Activated T-helper 1 cell treated with anti-CD3 and anti-CD28 coated beads, Interleukin-12 subunit alpha, Interleukin-12 subunit beta, Interleukin-2, Interleukin-4 antibody, amounts not matched to agents 30 ng/mL and 10 ng/mL and 1 ng/mL, durations not matched to agents 14 hours and 24 hours and 36 hours (primary cell): ENCODE data around the gene SPATA21. TPM values are rescaled to one million over a fixed set of nuclear protein-coding genes. Genes with fewer than 3 reads are reported as not detected.
A peak's percentile ranks its signal among the peaks of the same experiment; 100 is the strongest.
"Not testable (repeated sequence)": the region's sequence is repeated elsewhere in the genome, so short reads cannot be mapped to it uniquely, and the experiment has no call there.

Experiments
- DNase-seq: peaks from one replicate; pipeline ENCODE4 v3.0.0; 2021; ENCODE audit warnings: low spot score
- H3K27ac Mint-ChIP-seq: one replicate; pipeline ENCODE4 v1.8.0; 2021; ENCODE audit warnings: mild to moderate bottlenecking, mixed read lengths
- H3K27me3 Mint-ChIP-seq: one replicate; pipeline ENCODE4 v1.8.0; 2022; ENCODE audit warnings: mild to moderate bottlenecking, moderate library complexity, mixed read lengths; ENCODE audit not compliant: insufficient read depth
- H3K36me3 Mint-ChIP-seq: one replicate; pipeline ENCODE4 v1.8.0; 2021; ENCODE audit warnings: low read depth, mixed read lengths
- H3K4me1 Mint-ChIP-seq: one replicate; pipeline ENCODE4 v1.8.0; 2021; ENCODE audit warnings: low read depth, mixed read lengths
- H3K4me3 Mint-ChIP-seq: one replicate; pipeline ENCODE4 v1.8.0; 2021; ENCODE audit warnings: mild to moderate bottlenecking, moderate library complexity, mixed read lengths
- H3K9me3 Mint-ChIP-seq: one replicate; pipeline ENCODE4 v1.8.0; 2021; ENCODE audit warnings: mixed read lengths
- intact Hi-C: fragments of 100-400 bp; cut with micrococcal nuclease; formaldehyde crosslinking; loops from one replicate; pipeline ENCODE4 v1.15.1; 2024
- total RNA-seq: library from RNA; stranded (reverse); gene quantifications from 2 replicates; pipeline ENCODE4 v1.2.3, GENCODE V29; 2022

SPATA21 gene
- total RNA-seq, 1 donor from 2014 or later, result not detected

DNA sequence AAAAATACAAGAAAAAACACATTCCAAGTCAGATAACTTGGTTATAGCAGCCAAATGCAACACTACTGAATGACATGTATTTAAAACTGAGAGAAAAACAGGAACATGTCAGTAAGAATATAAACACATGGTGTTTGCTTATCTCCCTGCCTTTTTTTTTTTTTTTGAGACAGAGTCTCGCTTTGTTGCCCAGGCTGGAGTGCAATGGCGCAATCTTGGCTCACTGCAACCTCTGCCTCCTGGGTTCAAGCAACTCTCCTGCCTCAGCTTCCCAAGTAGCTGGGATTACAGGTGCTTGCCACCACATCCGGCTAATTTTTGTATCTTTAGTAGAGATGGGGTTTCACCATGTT, 72.1 kb downstream of the SPATA21 start:
- not testable (repeated sequence) for H3K27ac Mint-ChIP-seq, H3K4me3 Mint-ChIP-seq
- intact Hi-C loops, result loop anchor here (5.0 kb wide), 3 partner anchors 132 to 687 kb away; partner anchors contain the start of genes RNU1-1 and SDHB

DNA sequence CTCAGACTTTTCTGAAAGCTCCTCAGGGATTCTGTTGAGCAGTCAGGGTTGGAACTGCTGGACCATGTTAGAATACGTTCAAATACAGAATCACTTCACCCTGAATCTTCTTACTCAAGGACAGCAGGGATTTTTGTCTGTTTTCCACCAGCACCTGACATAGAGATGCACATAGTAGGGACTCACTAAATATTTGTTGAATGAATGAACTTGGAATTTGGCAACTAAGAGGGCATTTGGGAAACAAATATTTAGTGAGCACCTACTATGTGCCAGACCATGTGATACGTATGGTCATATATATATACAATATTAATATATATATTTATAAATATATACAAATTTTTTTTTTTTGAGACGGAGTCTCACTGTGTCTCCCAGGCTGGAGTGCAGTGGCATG, 80.4 kb downstream of the SPATA21 start:
- H3K27me3 Mint-ChIP-seq, result peaks cover 2% of the 10 kb centered on the region
- no peak overlapping the region for H3K27ac Mint-ChIP-seq
- intact Hi-C loops, result no loop called here
- no peak for DNase-seq
- H3K4me3 Mint-ChIP-seq, result no peak overlapping the region
- H3K4me1 Mint-ChIP-seq, result peaks cover 12% of the 10 kb centered on the region
- no peaks in the 10 kb centered on the region for H3K36me3 Mint-ChIP-seq
- H3K9me3 Mint-ChIP-seq, result no peaks in the 10 kb centered on the region

More for the DNA sequence above, 72.1 kb downstream of the SPATA21 start:
- H3K36me3 Mint-ChIP-seq, DNase-seq, H3K27me3 Mint-ChIP-seq, H3K9me3 Mint-ChIP-seq: not testable (repeated sequence)
- H3K4me1 Mint-ChIP-seq, result peaks cover 28% of the 10 kb centered on the region

DNA sequence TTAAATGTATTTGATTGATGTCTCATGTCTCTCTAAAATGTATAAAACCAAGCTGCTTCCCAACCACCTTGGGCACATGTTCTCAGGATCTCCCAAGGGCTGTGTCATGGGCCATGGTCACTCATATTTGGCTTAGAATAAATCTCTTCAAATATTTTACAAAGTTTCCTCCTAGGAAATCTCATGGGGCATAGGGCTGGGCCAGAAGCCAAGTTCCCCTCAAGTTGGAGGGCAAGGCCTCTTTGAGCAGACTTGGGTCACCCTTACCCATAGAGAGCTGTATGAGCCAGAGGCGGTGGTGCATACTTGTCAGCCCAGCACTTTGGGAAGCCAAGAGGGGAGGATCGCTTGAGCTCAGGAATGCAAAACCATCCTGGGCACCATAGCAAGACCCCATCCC, 82.6 kb downstream of the SPATA21 start:
- Mint-ChIP-seq H3K36me3 (peaks cover 5% of the 10 kb centered on the region), H3K4me1 (peaks cover 29% of the 10 kb centered on the region), H3K27ac (no peak overlapping the region), H3K27me3 (no peaks in the 10 kb centered on the region), H3K4me3 (no peak overlapping the region), H3K9me3 (no peaks in the 10 kb centered on the region)
- no peak for DNase-seq
- intact Hi-C loops, result loop anchor here (5.0 kb wide), 2 partner anchors 117 to 522 kb away; partner anchors contain the start of gene CPLANE2

DNA sequence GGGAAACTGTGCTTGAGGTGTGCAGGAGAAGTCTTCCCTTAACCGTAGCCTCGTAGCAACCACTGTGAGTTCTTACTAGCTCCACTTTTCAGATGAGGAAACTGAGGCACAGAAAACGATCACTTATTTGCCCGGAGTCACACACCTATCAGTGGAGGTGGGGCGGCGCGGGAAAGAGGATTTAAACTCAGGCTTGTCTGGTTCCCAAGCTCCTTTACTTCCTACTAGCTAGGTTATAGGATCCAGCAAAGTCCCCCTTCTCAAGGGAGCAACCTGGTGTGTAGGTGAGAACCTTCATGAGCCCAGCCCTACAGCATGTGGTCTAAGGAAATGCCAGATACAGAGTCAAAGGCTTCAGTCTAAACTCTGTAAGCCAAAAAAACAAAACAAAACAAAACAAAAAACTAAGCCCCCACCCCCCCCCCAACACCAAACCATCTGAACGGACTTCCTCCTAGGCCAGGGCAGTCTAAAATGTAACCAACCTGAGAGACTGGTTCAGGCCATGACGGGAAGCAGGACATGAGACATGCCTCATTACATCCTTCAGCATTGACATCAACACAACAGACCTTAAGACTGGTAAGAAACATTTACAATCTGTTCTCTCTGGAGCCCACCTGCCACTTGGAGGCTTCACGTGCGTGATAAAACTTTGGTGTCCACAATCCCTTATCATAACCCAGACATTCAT, 84.2 kb downstream of the SPATA21 start:
- intact Hi-C loops, result loop anchor here (1.0 to 5.0 kb wide), 6 partner anchors 14 to 826 kb away; partner anchors contain the start of genes CPLANE2, DNAJC16 and SZRD1

DNA sequence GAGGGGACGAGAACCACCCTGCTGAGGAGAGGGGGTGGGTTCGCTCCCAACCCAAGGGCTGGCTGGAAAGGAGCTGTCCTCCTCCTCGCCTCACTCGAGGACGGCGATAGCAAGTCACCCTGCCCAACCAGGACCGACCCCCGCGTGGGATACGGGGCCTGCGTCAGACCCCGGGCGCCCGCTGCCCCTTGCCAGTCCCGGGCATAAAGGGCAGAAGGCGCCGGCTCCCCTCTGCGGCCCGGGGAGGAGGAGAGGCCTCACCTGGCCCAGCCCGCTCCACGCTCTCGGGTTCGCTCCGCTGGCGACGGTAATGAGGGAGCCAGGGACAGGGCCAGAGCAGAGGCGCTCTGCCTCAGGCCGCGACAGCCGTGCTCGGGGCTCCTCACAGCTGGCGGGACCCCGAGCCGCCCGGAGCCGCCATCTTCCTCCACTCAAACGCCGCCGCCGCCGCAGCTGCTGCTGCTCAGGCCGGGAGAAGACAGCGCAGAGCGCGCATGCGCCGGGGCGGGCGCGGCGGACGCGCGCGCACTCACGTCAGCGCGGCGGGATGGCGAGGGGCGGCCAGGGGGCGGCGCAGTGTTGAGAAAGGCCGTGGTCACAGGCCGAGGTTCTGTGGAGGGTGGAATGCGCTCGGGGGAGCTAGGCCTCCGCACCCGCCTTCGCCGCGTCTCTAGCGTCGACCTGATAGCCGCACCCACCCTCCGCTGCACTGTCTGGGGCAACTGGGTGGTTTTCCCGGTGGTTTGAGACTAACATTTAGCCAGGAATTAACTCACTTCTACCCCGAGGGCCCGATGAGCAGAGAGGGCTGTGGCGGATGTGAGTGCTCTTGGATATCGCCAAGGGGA, 85.0 kb downstream of the SPATA21 start, which contains the start of gene FBXO42:
FBXO42 (minus strand) TSS at position 487 of the 848 bp plus-strand sequence. CDS start 37,062 bp downstream, outside the sequence.
- Mint-ChIP-seq H3K9me3 (no peaks in the 10 kb centered on the region), H3K4me1 (peaks cover 29% of the 10 kb centered on the region), H3K4me3 (peak within 1 kb of the TSS; percentile 97), H3K36me3 (peaks cover 5% of the 10 kb centered on the region), H3K27ac (peak within 1 kb of the TSS; percentile 88), H3K27me3 (no peaks in the 10 kb centered on the region)
- DNase-seq, result peak; percentile 94
- intact Hi-C loops, result loop anchor here (1.0 to 5.0 kb wide), 6 partner anchors 15 to 825 kb away; partner anchors contain the start of genes CPLANE2, DNAJC16 and SZRD1

More for the DNA sequence above, 84.2 kb downstream of the SPATA21 start:
- peak overlapping the region; percentile 88 for H3K27ac Mint-ChIP-seq
- no peaks in the 10 kb centered on the region for H3K27me3 Mint-ChIP-seq
- H3K9me3 Mint-ChIP-seq, result no peaks in the 10 kb centered on the region
- H3K4me3 Mint-ChIP-seq, result peak overlapping the region; percentile 97
- no peak for DNase-seq
- peaks cover 29% of the 10 kb centered on the region for H3K4me1 Mint-ChIP-seq
- peaks cover 5% of the 10 kb centered on the region for H3K36me3 Mint-ChIP-seq

DNA sequence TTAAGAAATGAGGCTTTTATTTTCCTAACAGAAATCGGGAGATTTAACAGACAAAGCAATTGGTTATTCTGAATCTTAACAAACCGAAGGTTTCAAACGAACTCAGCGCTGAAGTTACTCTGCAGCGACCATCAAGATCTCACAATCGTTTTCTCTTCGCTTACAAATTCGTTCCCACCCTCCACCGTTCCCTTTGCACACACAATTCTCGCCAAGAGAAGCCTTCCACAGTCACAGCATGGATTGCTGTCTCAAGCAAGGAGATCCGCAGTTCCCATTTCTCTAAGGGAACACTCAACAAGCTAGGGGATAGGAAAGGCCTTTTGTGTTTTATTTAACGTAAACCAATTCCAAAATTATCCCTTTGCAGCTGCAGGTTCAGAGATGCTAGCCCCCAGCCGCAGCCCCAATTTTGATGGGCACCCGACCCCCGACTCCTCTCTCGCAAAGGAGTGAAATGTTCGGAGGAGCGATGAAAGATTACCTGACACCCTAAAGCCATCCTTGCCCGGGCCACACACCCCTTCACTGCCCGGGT, 85.7 kb downstream of the SPATA21 start:
- no peak for DNase-seq
- peaks cover 29% of the 10 kb centered on the region for H3K4me1 Mint-ChIP-seq

DNA sequence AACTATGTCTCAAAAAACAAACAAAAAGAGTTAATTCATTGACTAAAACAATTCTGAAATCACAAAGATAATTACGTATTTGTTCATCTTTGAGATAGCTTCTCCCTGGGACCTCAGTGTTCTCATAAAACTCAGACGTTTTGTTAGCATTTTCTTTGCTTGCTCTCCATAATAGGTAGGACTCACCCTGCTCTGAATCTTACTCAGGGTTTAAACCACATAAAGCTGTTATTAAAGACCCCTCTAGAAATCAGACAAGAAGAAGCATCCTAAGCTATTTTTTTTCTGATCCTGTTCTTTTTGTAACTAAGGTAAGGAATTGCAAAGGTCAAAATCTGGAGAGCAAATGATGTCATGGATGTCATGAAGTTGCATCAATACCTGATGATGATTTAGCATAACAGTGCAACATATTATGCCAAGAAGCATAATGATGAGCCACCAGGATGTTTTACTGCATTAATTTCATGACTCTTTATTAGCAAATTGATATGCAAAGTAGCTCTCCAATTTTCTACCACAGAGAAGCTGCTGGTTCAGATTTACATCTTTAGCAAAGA, 87.3 kb downstream of the SPATA21 start:
- intact Hi-C loops, result loop anchor here (5.0 kb wide), 2 partner anchors 113 to 518 kb away; partner anchors contain the start of gene CPLANE2
- Mint-ChIP-seq H3K27ac (no peak overlapping the region), H3K4me3 (peak overlapping the region; percentile 30), H3K27me3 (no peaks in the 10 kb centered on the region), H3K36me3 (peaks cover 7% of the 10 kb centered on the region), H3K9me3 (no peaks in the 10 kb centered on the region), H3K4me1 (peaks cover 29% of the 10 kb centered on the region)
- DNase-seq, result no peak

More for the DNA sequence above, 85.7 kb downstream of the SPATA21 start:
- no peaks in the 10 kb centered on the region for H3K9me3 Mint-ChIP-seq
- H3K27ac Mint-ChIP-seq, result peak overlapping the region; percentile 85
- H3K27me3 Mint-ChIP-seq, result no peaks in the 10 kb centered on the region
- intact Hi-C loops, result loop anchor here (5.0 kb wide), 2 partner anchors 114 to 519 kb away; partner anchors contain the start of gene CPLANE2
- H3K4me3 Mint-ChIP-seq, result peak overlapping the region; percentile 97
- peaks cover 5% of the 10 kb centered on the region for H3K36me3 Mint-ChIP-seq

Other genes with a start within 250 kb of the SPATA21 start
- gene ARHGEF19, start 224.8 kb downstream of the SPATA21 start, total RNA-seq, result 7.9 and 11.2 TPM in 2 replicates
- 3.8 and 4.1 TPM in 2 replicates for gene CPLANE2, start 200.2 kb downstream of the SPATA21 start, total RNA-seq
- 17.1 and 19.1 TPM in 2 replicates for gene FBXO42, start 84.9 kb downstream of the SPATA21 start, total RNA-seq
- 212 and 216 TPM in 2 replicates for gene SZRD1, start 70.2 kb downstream of the SPATA21 start, total RNA-seq
- gene NECAP2, start 3.3 kb upstream of the SPATA21 start, total RNA-seq, result 79.9 and 81.9 TPM in 2 replicates
- gene RNU1-1, start 76.9 kb upstream of the SPATA21 start, total RNA-seq, result 2,178 and 3,041 TPM in 2 replicates
- gene NBPF1, start 176.1 kb upstream of the SPATA21 start, total RNA-seq, result 4.4 and 6.1 TPM in 2 replicates
- 2,178 and 3,041 TPM in 2 replicates for gene RNU1-3, start 229.5 kb upstream of the SPATA21 start, total RNA-seq